Right renal cortex interstitium (tissue), 3 donors: Measurements from ENCODE around the gene TYRO3. TPM values are rescaled to one million over a fixed set of nuclear protein-coding genes. Genes with fewer than 3 reads are reported as not detected.

Experiments used
- polyA plus RNA-seq, 3 donors: library from polyadenylated mRNA; unstranded; fragments of 120-200 nt; gene quantifications; one replicate each; pipeline ENCODE4 v1.2.1, GENCODE V29; 2013; ENCODE audit not compliant: insufficient read length in 3 of 3

TYRO3 gene
- polyA plus RNA-seq, 3 donors, result 149 to 175 (median 154) TPM

Other genes with a start within 250 kb of the TYRO3 start
- gene OIP5, start 226.6 kb upstream of the TYRO3 start, polyA plus RNA-seq, result 10 to 100 TPM in 1 of 3 donors, 1 to 10 TPM in 2; 8.8 to 10.3 (median 9.0) TPM
- 100 to 1,000 TPM in 1 of 3 donors, 10 to 100 TPM in 2; 94.7 to 112 (median 98.3) TPM for gene NUSAP1, start 226.3 kb upstream of the TYRO3 start, polyA plus RNA-seq
- gene NDUFAF1, start 156.7 kb upstream of the TYRO3 start, polyA plus RNA-seq, result 10 to 100 TPM; 26.0 to 28.2 (median 27.2) TPM
- gene RTF1, start 142.1 kb upstream of the TYRO3 start, polyA plus RNA-seq, result 10 to 100 TPM; 67.2 to 70.0 (median 67.6) TPM
- gene ITPKA, start 65.3 kb upstream of the TYRO3 start, polyA plus RNA-seq, result under 1 TPM; 0.42 to 0.68 (median 0.50) TPM
- gene LTK, start 45.4 kb upstream of the TYRO3 start, polyA plus RNA-seq, result 1 to 10 TPM; 1.4 to 1.6 (median 1.5) TPM
- gene RPAP1, start 15.0 kb upstream of the TYRO3 start, polyA plus RNA-seq, result 10 to 100 TPM; 23.6 to 32.7 (median 25.1) TPM
- 10 to 100 TPM; 34.7 to 38.3 (median 34.8) TPM for gene MGA, start 101.2 kb downstream of the TYRO3 start, polyA plus RNA-seq
- 10 to 100 TPM; 10.4 to 14.1 (median 10.6) TPM for gene MAPKBP1, start 215.3 kb downstream of the TYRO3 start, polyA plus RNA-seq